K562 (cell line): ENCODE measurements around the gene CLASP1. TPM values are rescaled to one million over a fixed set of nuclear protein-coding genes. Genes with fewer than 3 reads are reported as not detected.

Experiments used
- ATAC-seq: fragments of 200-7000 bp; cut with Tn5 transposase; 3 replicates; pipeline ENCODE4 v1.9.1; 2020; ENCODE audit warnings: moderate library complexity
- BruUV-seq: library from RNA; stranded (reverse); fragments of 400-500 nt; replicated peaks from 2 replicates; lab custom pipeline; 2021; lab: Mats Ljungman, UMichigan
- CTCF ChIA-PET: fragments of 300-600 bp; formaldehyde crosslinking; extraction: SDS; loops from one replicate; lab custom pipeline; 2021; ENCODE audit warnings: low intra/inter-chr PET ratio; lab: Yijun Ruan, JAX
- POLR2A ChIA-PET: fragments of 300-600, 350-650 bp; sonication (Branson Sonifier 250); formaldehyde crosslinking; extraction: SDS; loops from one replicate; lab custom pipeline; 2021; ENCODE audit warnings: antibody characterized with exemption, inconsistent platforms; lab: Yijun Ruan, JAX
- DNase-seq, 4 experiments: peaks; one replicate each; pipeline versions ENCODE4 v3.0.0 to v3.0.0-alpha.2; 2011 to 2018; ENCODE audit warnings: low spot score in 3 of 4, mixed read lengths in 3 of 4; ENCODE audit errors: extremely low read depth in 1 of 4
- FAIRE-seq: peaks from 2 replicates; lab custom pipeline; 2011; peaks lifted over from hg19 to GRCh38; lab: Jason Lieb, UNC
- H2AFZ ChIP-seq: 2 replicates; pipeline ENCODE4 v1.6.0; 2011; ENCODE audit warnings: low read depth, low read length, control low read depth, inconsistent platforms
- H3K27ac ChIP-seq: fragments of 200-600 bp; 3 replicates; pipeline ENCODE4 v1.8.0; 2011; ENCODE audit warnings: low read depth, mild to moderate bottlenecking, control low read depth, inconsistent platforms, low read length, moderate library complexity, mixed read lengths; ENCODE audit errors: extremely low read depth
- H3K27me3 ChIP-seq, 2 experiments: fragments of 300-600 bp in 1 of 2; 2 replicates in 1 of 2; 3 replicates in 1 of 2; pipeline versions ENCODE4 v1.6.0 to v1.8.0; 2011; ENCODE audit warnings: inconsistent platforms in 2 of 2, low read length in 2 of 2, mild to moderate bottlenecking in 1 of 2, mixed read lengths in 1 of 2, moderate library complexity in 1 of 2; ENCODE audit not compliant: control insufficient read depth in 2 of 2, insufficient read depth in 2 of 2
- H3K36me3 ChIP-seq: fragments of 300-600 bp; 3 replicates; pipeline ENCODE4 v1.8.0; 2011; ENCODE audit warnings: mild to moderate bottlenecking, low read length, inconsistent platforms; ENCODE audit not compliant: control insufficient read depth, insufficient read depth
- H3K4me1 ChIP-seq, 2 experiments: fragments of 200-600 bp in 1 of 2; replicated peaks in 1 of 2; 2 replicates in 1 of 2; 3 replicates in 1 of 2; pipeline versions ENCODE4 v1.5.1 to v1.8.0; 2011; ENCODE audit warnings: inconsistent platforms in 2 of 2, low read length in 2 of 2, mild to moderate bottlenecking in 1 of 2, mixed read lengths in 1 of 2, moderate library complexity in 1 of 2; ENCODE audit not compliant: control insufficient read depth in 2 of 2, insufficient read depth in 2 of 2
- H3K4me2 ChIP-seq: 2 replicates; pipeline ENCODE4 v1.6.1; 2011; ENCODE audit warnings: low read length, control low read depth, inconsistent platforms, mixed read lengths; ENCODE audit not compliant: insufficient read depth
- H3K4me3 ChIP-seq: fragments of 200-600 bp; sonication (generic), shearing (Covaris generic); 2 replicates; pipeline ENCODE4 v1.5.1; 2016; ENCODE audit warnings: control low read depth, inconsistent platforms
- H3K79me2 ChIP-seq: fragments of 200-600 bp; 3 replicates; pipeline ENCODE4 v1.8.0; 2011; ENCODE audit warnings: low read length, inconsistent platforms; ENCODE audit not compliant: control insufficient read depth, insufficient read depth
- H3K9ac ChIP-seq, 2 experiments: 2 replicates each; pipeline versions ENCODE4 v1.6.0 to v1.6.1; 2011; ENCODE audit warnings: low read depth in 2 of 2, low read length in 2 of 2, control low read depth in 1 of 2, inconsistent platforms in 1 of 2, mild to moderate bottlenecking in 1 of 2, mixed read lengths in 1 of 2; ENCODE audit not compliant: insufficient read depth in 1 of 2
- H3K9me1 ChIP-seq: one replicate; pipeline ENCODE4 v1.6.0; 2011; ENCODE audit warnings: inconsistent platforms, mild to moderate bottlenecking, low read length, moderate library complexity; ENCODE audit not compliant: control insufficient read depth, insufficient read depth
- H3K9me3 ChIP-seq: replicated peaks from 2 replicates; pipeline ENCODE4 v1.5.1; 2011; ENCODE audit warnings: low read depth, low read length, inconsistent platforms; ENCODE audit not compliant: control insufficient read depth, insufficient read depth
- H4K20me1 ChIP-seq: replicated peaks from 2 replicates; pipeline ENCODE4 v1.6.1; 2011; ENCODE audit warnings: low read length, inconsistent platforms, mixed read lengths; ENCODE audit not compliant: control insufficient read depth, insufficient read depth
- BDP1 ChIP-seq: IDR thresholded peaks from 3 replicates; pipeline ENCODE4 v1.6.1; 2011; ENCODE audit not compliant: insufficient read length, insufficient read depth
- BRD4 ChIP-seq: fragments of 200-600 bp; sonication (generic); IDR thresholded peaks from 2 replicates; pipeline ENCODE4 v1.6.1; 2017; ENCODE audit warnings: inconsistent platforms
- CTCFL ChIP-seq: IDR thresholded peaks from 2 replicates; pipeline ENCODE4 v1.6.1; 2011; ENCODE audit warnings: borderline replicate concordance, low read depth, mild to moderate bottlenecking, moderate library complexity, low read length; ENCODE audit not compliant: insufficient read depth, poor library complexity, severe bottlenecking
- E4F1 ChIP-seq: fragments of 250-450 bp; sonication (Bioruptor Pico); IDR thresholded peaks from 2 replicates; pipeline ENCODE4 v1.5.0; 2021; ENCODE audit warnings: mild to moderate bottlenecking, borderline replicate concordance
- NELFE ChIP-seq: IDR thresholded peaks from 2 replicates; pipeline ENCODE4 v1.6.1; 2011; ENCODE audit warnings: mild to moderate bottlenecking; ENCODE audit not compliant: insufficient read depth, insufficient read length
- RBBP5 ChIP-seq: fragments of 200-600 bp; sonication (generic); IDR thresholded peaks from 2 replicates; pipeline ENCODE4 v1.6.1; 2012; ENCODE audit warnings: borderline replicate concordance, mild to moderate bottlenecking, low read length, control low read depth, inconsistent platforms; ENCODE audit not compliant: insufficient read depth, poor library complexity, severe bottlenecking
- SRSF3 ChIP-seq: fragments of 200-400 bp; formaldehyde crosslinking; IDR thresholded peaks from 2 replicates; pipeline ENCODE4 v1.6.1; 2016; ENCODE audit warnings: mild to moderate bottlenecking, low read length, moderate library complexity; ENCODE audit not compliant: insufficient read depth
- TOE1 ChIP-seq, 2 experiments: fragments of 450-650 bp in 1 of 2; sonication (generic) in 1 of 2; formaldehyde crosslinking in 1 of 2; IDR thresholded peaks; 2 replicates each; pipeline versions ENCODE4 v1.7.1 to v1.8.0; 2016 to 2022; ENCODE audit warnings: borderline replicate concordance in 2 of 2, mild to moderate bottlenecking in 2 of 2, antibody characterized with exemption in 1 of 2, inconsistent platforms in 1 of 2, low read depth in 1 of 2, missing genetic modification reagents in 1 of 2, moderate library complexity in 1 of 2
- ZKSCAN8 ChIP-seq: fragments of 200-800 bp; sonication (Bioruptor generic); IDR thresholded peaks from 2 replicates; pipeline ENCODE4 v1.6.1; 2016; ENCODE audit warnings: missing genetic modification characterization, missing compliant biosample characterization
- ZNF609 ChIP-seq: sonication (generic); formaldehyde crosslinking; IDR thresholded peaks from 2 replicates; pipeline ENCODE4 v1.8.1; 2023; ENCODE audit warnings: missing genetic modification reagents, mild to moderate bottlenecking, borderline replicate concordance
- WGBS: fragments of 100-300 bp; shearing (Covaris generic); methylation state at CpG from one replicate; pipeline ENCODE4 v1.1.6; 2016; ENCODE audit warnings: low coverage, mixed read lengths; ENCODE audit not compliant: insufficient coverage; ENCODE audit errors: missing lambda C conversion rate; 5-methylcytosine and 5-hydroxymethylcytosine counted together
- in situ Hi-C: fragments of 300-500 bp; cut with MboI; formaldehyde crosslinking; loops from 4 replicates; pipeline ENCODE4 v1.15.0; 2018; ENCODE audit warnings: inconsistent platforms, mixed read lengths
- intact Hi-C: fragments of 100-400 bp; cut with micrococcal nuclease; formaldehyde crosslinking; loops from 2 replicates; pipeline ENCODE4 v1.14.2; 2022
- polyA plus RNA-seq, 8 experiments: library from polyadenylated mRNA; depleted of rRNA in 4 of 8; stranded (reverse) in 5 of 8; unstranded in 3 of 8; fragments of >200 nt; fragmentation: Nextera tagmentation in 2 of 8; fragmentation: Illumina TruSeq in 1 of 8; extraction: Ambion mirVana in 2 of 8; extraction: Trizol in 1 of 8; gene quantifications; 2 replicates each; pipeline versions ENCODE4 v1.2.1 to v1.2.3, GENCODE V29; 2011 to 2014; ENCODE audit warnings: inconsistent platforms in 1 of 8, missing spikeins in 1 of 8
- total RNA-seq, 7 experiments: library from RNA; depleted of rRNA in 6 of 7; stranded (reverse); fragments of >200 nt in 6 of 7; fragmentation: Illumina TruSeq in 2 of 7; extraction: Trizol in 2 of 7; gene quantifications; 2 replicates each; pipeline versions ENCODE4 v1.2.1 to v1.2.3, GENCODE V29; 2011 to 2021; ENCODE audit warnings: low replicate concordance in 1 of 7

CLASP1 gene
- total and polyA plus RNA-seq, 9 of the 15 experiments (the other 6 are each of a cell fraction or from before 2014, with no cell fraction given) = 1.7 to 40.3 (median 20.7) TPM

GRCh38 chr2:121527009-121527682 lies 122.1 kb downstream of the CLASP1 start:
- Histone ChIP-seq H4K20me1 (0 out of 2 replicates have a peak, but pooled peaks cover 6% of the 10 kb centered on the region), H3K9ac (no peak overlapping the region), H3K4me2 (no peak overlapping the region), H2AFZ (no peak overlapping the region), H3K27ac (no peak overlapping the region), H3K4me3 (no peak overlapping the region), H3K79me2 (peaks cover 33% of the 10 kb centered on the region), H3K27me3 (no peaks in the 10 kb centered on the region), H3K9me1 (no peaks in the 10 kb centered on the region), H3K9me3 (no peaks in the 10 kb centered on the region), H3K36me3 (peaks cover 47% of the 10 kb centered on the region; the same call in 2 of the 3 replicates), H3K4me1 (peaks cover 17 to 24% of the 10 kb centered on the region in 2 experiments; a peak in 4 of 5 replicates)
- DNase-seq = no peak
- 86% methylated on average over 3 of the region's 3 CpGs for WGBS
- intact Hi-C loops (no loop called here), in situ Hi-C loops (no loop called here)
- no peak for FAIRE-seq
- ChIA-PET CTCF (no interaction called here), POLR2A (no interaction called here)
- BruUV-seq = no TSS peak
- ATAC-seq = no peak
- no peak for TF ChIP-seq RBBP5
- no peak for TF ChIP-seq NELFE
- no peak for TF ChIP-seq TOE1 (IDR thresholded peaks at IDR 0.05; ENCODE audit: borderline replicate concordance)
- no peak for TF ChIP-seq TOE1 (CRISPR knock-in tag; IDR thresholded peaks at IDR 0.05; ENCODE audit: borderline replicate concordance, low read depth)
- no peak for TF ChIP-seq ZKSCAN8
- TF ChIP-seq CTCFL = no peak
- no peak for TF ChIP-seq SRSF3
- TF ChIP-seq ZNF609 (CRISPR knock-in tag) = no peak
- no peak for TF ChIP-seq BRD4
- no peak for TF ChIP-seq E4F1 (CRISPR knock-in tag)
- TF ChIP-seq BDP1 = no peak
